Measurements from ENCODE around the gene ABCG5. TPM values are rescaled to one million over a fixed set of nuclear protein-coding genes. Genes with fewer than 3 reads are reported as not detected.

The ABCG5 gene
- total RNA-seq, 1 experiment from 2014 or later = not detected

GRCh38 chr2:43794956-43795355 lies 43.7 kb downstream of the ABCG5 start:
- no peak for TF ChIP-seq CTCF (IDR thresholded peaks at IDR 0.05; ENCODE audit: unreplicated experiment)
- no peak for DNase-seq (ENCODE audit: unreplicated experiment)
- intact Hi-C loops (cut with micrococcal nuclease) = no loop called here
- BruUV-seq (replicated peaks) = no TSS peak
- POLR2A ChIA-PET = no interaction called here
- H3K4me3 Mint-ChIP-seq (ENCODE audit: unreplicated experiment) = no peak overlapping the region
- no peaks in the 10 kb centered on the region for H3K4me1 Mint-ChIP-seq (ENCODE audit: insufficient read depth, unreplicated experiment)
- H3K9me3 Mint-ChIP-seq (ENCODE audit: unreplicated experiment) = no peaks in the 10 kb centered on the region
- no peaks in the 10 kb centered on the region for H3K27me3 Mint-ChIP-seq (ENCODE audit: insufficient read depth, unreplicated experiment)
- CTCF ChIA-PET = interaction anchor here (0.6 kb wide), 1 partner anchor 128 kb away, joined by 3 read pairs; no protein-coding TSS in a partner anchor
- no peak overlapping the region for H3K27ac Mint-ChIP-seq (ENCODE audit: low read depth, unreplicated experiment)
- peaks cover 40% of the 10 kb centered on the region for H3K36me3 Mint-ChIP-seq (ENCODE audit: insufficient read depth, unreplicated experiment)

- ChIA-PET POLR2A (no interaction called here), CTCF (no interaction called here)
- Mint-ChIP-seq H3K4me3 (ENCODE audit: unreplicated experiment) (no peak overlapping the region), H3K27me3 (ENCODE audit: insufficient read depth, unreplicated experiment) (no peaks in the 10 kb centered on the region), H3K9me3 (ENCODE audit: unreplicated experiment) (no peaks in the 10 kb centered on the region), H3K36me3 (ENCODE audit: insufficient read depth, unreplicated experiment) (peaks cover 56% of the 10 kb centered on the region), H3K27ac (ENCODE audit: low read depth, unreplicated experiment) (no peak overlapping the region), H3K4me1 (ENCODE audit: insufficient read depth, unreplicated experiment) (no peaks in the 10 kb centered on the region)
- BruUV-seq (replicated peaks) = no TSS peak
- intact Hi-C loops (cut with micrococcal nuclease) = no loop called here
- no peak for TF ChIP-seq CTCF (IDR thresholded peaks at IDR 0.05; ENCODE audit: unreplicated experiment)
- DNase-seq (ENCODE audit: unreplicated experiment) = no peak
Measured at GRCh38 chr2:43792653-43793052, 46.0 kb downstream of the ABCG5 start.

GRCh38 chr2:43791035-43791765 lies 47.4 kb downstream of the ABCG5 start:
- H3K27ac Mint-ChIP-seq (ENCODE audit: low read depth, unreplicated experiment) = no peak overlapping the region
- POLR2A ChIA-PET = no interaction called here
- H3K27me3 Mint-ChIP-seq (ENCODE audit: insufficient read depth, unreplicated experiment) = no peaks in the 10 kb centered on the region
- H3K9me3 Mint-ChIP-seq (ENCODE audit: unreplicated experiment) = no peaks in the 10 kb centered on the region
- no peaks in the 10 kb centered on the region for H3K4me1 Mint-ChIP-seq (ENCODE audit: insufficient read depth, unreplicated experiment)
- peaks cover 54% of the 10 kb centered on the region for H3K36me3 Mint-ChIP-seq (ENCODE audit: insufficient read depth, unreplicated experiment)
- intact Hi-C loops (cut with micrococcal nuclease) = no loop called here
- no peak for TF ChIP-seq CTCF (IDR thresholded peaks at IDR 0.05; ENCODE audit: unreplicated experiment)
- BruUV-seq (replicated peaks) = no TSS peak
- no peak overlapping the region for H3K4me3 Mint-ChIP-seq (ENCODE audit: unreplicated experiment)
- CTCF ChIA-PET = no interaction called here
- DNase-seq (ENCODE audit: unreplicated experiment) = no peak

DNA sequence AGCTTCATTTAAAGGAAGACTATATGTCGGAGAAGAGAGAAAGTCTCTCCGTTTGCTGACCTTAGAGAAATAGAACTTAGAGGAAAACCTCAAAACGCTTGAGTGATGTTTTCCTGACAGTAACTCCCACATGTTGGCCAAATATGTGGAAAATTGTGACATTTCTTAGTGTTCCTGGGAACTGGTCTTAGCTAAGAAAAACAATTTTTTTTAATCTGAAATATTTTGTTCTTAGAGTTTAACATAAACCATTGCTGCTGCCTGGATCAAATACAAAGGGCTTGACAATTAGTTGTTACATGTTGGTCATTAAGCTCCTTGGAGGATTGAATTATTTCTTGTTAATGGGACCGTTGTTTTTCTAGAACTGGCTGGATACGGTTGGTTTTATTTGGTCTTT lies 48.5 kb downstream of the ABCG5 start:
- intact Hi-C loops (cut with micrococcal nuclease) = no loop called here
- Mint-ChIP-seq H3K36me3 (ENCODE audit: insufficient read depth, unreplicated experiment) (peaks cover 47% of the 10 kb centered on the region), H3K9me3 (ENCODE audit: unreplicated experiment) (no peaks in the 10 kb centered on the region), H3K27me3 (ENCODE audit: insufficient read depth, unreplicated experiment) (no peaks in the 10 kb centered on the region), H3K27ac (ENCODE audit: low read depth, unreplicated experiment) (no peak overlapping the region), H3K4me1 (ENCODE audit: insufficient read depth, unreplicated experiment) (no peaks in the 10 kb centered on the region), H3K4me3 (ENCODE audit: unreplicated experiment) (no peak overlapping the region)
- no TSS peak for BruUV-seq (replicated peaks)
- no peak for DNase-seq (ENCODE audit: unreplicated experiment)
- ChIA-PET POLR2A (interaction anchor here (0.6 to 1.0 kb wide), 2 partner anchors 15 to 1741 kb away, joined by 3 to 4 read pairs; no protein-coding TSS in a partner anchor), CTCF (interaction anchor here (1.0 kb wide), 1 partner anchor 9 kb away, joined by 5 read pairs; no protein-coding TSS in a partner anchor)
- no peak for TF ChIP-seq CTCF (IDR thresholded peaks at IDR 0.05; ENCODE audit: unreplicated experiment)

Data from MCF 10A (cell line).